Smooth muscle cell of the umbilical artery (primary cell): Measurements from ENCODE around the gene DTX4. TPM values are rescaled to one million over a fixed set of nuclear protein-coding genes. Genes with fewer than 3 reads are reported as not detected.

ENCODE experiments used
- total RNA-seq: library from RNA; depleted of rRNA; stranded (reverse); fragments of >200 nt; gene quantifications from 2 replicates; pipeline ENCODE4 v1.2.3, GENCODE V29; 2014

Gene DTX4
- total RNA-seq: 1.8 and 2.7 TPM in 2 replicates

GRCh38 chr11:59171508-59172322 lies at the start of gene DTX4:
DTX4 (plus strand) TSS chr11:59172132; CDS start chr11:59172596, 464 bp downstream.

GRCh38 chr11:59142530-59143507 lies 29.1 kb upstream of the DTX4 start, which contains the start of gene FAM111A:
FAM111A (plus strand) TSS chr11:59142856; CDS start chr11:59148873, 6,017 bp downstream.

DNA sequence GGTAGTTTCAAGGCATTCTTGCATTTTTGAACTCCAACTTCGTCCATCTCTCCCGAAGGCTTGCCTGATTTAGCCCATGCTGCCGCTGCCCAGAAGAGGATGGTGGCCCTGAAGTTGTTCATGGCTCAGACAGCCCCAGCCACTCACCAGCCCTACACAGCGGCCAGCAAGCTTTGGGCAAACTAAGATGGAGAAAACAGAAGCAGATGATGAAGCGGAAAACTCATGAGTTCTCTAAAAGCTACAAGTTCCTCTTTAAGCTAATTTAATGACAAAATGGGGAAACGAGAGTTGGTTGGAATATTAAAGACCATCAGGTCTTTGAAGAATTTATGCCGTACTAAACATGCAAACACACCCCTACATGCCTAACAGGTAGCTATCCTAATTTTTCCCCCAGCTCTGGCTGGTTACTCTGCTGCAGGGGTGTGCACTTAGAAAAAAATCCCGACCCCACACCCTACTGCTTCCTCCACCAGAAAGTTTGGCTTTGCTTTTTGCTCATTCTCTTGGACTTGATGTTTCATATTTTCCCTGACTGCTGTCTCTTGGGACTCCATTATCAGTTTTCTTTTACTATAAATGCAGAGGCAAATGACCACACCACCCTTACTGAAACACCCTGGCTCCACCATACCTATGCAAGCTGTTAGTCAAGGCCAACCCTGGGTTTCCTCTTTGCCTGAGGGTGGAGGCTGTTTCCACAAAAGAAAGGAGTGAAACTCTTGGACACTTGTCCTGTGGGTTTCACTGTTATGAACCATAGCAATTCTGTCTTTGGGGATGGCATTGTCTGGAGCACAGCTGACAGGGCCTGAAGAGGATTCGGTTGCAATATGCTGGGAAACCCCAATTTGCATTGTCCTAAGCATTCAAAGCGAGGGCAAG lies 41.1 kb downstream of the DTX4 start, which contains the start of gene MPEG1:
TSS of gene MPEG1 (minus strand) at position 184 of the 888 bp plus-strand sequence. CDS start at position 122, 62 bp downstream.

Other genes with a start within 250 kb of the DTX4 start
- gene GLYATL1, start 232.6 kb upstream of the DTX4 start, total RNA-seq: 0.69 TPM in 1 of 2 replicates, not detected in the other
- not detected in 2 replicates for gene GLYATL1B, start 85.8 kb upstream of the DTX4 start, total RNA-seq
- gene FAM111B, start 64.9 kb upstream of the DTX4 start, total RNA-seq: 0.89 and 5.0 TPM in 2 replicates
- 46.3 and 48.2 TPM in 2 replicates for gene FAM111A, start 29.3 kb upstream of the DTX4 start, total RNA-seq
- gene MPEG1, start 40.8 kb downstream of the DTX4 start, total RNA-seq: not detected in 2 replicates
- not detected in 2 replicates for gene OR5AN1, start 186.8 kb downstream of the DTX4 start, total RNA-seq